Measurements from ENCODE around the gene IGFN1.

- TF ChIP-seq CTCF (IDR thresholded peaks at IDR 0.05) (no peak), ZFX (IDR thresholded peaks at IDR 0.05; ENCODE audit: borderline replicate concordance) (no peak)
Measured at GRCh38 chr1:201269281-201269680, 78.7 kb downstream of the IGFN1 start.

Data from 22Rv1 (cell line).